ENCODE measurements around the gene DPYSL3.

The DPYSL3 gene

DNA sequence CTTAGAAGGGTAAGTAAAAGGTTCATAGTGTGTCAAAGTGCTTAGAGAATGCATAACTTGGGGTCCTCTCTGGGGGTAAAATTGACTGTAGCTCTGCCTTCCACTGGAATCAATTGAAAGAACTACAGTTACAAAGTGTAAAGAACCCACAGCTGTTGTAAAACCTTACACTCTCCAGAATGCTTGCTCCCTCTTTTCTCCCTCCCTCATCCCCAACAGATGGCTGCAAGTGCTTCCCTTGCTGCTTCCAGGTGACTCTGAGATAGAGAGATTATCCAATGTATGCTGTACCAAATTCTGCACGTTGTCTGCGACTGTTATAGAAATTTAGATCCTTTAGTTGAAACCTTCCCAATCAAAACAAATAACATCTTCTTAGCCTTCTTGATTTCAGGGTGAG, 149.1 kb downstream of the DPYSL3 start:
- DNase-seq: no peak

DNA sequence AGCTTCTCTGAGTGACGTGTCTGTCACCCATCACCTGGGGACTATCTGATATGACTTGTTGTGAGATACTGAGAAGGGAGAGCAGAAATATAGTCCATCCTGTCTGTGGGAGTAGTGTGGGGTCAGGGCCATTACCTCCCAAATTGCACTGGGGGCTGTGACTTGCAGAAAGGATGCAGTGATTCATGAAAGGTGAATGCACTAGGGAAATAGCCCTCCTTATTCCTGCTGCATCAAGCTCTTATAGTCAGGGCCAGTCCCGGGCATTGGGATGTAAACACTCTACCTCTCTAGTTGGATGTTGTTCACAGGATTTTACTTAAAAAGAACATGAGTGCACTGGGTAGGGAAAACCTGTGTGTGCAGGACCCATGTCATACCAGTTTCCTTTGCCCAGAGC, 150.3 kb downstream of the DPYSL3 start:
- no peak for DNase-seq

DNA sequence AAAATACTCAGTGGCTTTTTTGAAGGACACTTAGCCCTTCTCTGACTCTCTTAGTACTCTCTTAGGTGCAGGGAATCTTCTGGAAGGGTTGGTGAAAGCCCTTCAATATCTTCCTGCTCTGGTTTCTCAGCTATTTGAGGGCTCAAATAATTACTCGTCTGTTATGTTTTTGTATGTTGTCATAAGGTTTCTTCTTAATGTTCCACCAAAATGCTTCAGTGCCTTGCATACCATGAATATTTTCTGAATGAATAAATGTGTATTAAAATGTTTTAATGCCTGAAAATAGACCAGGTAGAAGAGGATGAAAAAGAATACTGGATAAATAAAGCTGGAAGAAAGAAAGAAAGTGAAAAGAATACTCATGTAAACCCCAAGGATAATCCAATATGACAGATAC, 150.8 kb downstream of the DPYSL3 start:
- DNase-seq: no peak

DNA sequence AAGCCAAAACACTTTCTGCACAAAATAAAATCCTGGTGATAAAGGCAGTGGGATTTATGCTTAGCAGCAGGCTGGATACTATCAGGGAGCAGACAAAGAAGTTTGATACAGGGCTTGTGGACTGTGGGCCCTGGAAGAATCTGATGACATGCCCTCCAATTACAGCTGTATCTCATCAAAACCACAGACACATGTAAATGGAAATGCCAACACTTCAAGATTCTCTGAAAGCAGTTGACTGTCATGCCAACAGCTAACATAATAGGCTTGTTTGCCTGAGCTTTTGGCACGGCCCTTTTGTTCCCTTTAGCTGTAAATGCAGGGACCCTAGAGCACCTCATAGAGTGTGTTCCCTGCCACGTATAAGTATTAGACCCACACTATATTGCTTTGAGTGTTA, 160.6 kb downstream of the DPYSL3 start:
- no peak for DNase-seq

DNA sequence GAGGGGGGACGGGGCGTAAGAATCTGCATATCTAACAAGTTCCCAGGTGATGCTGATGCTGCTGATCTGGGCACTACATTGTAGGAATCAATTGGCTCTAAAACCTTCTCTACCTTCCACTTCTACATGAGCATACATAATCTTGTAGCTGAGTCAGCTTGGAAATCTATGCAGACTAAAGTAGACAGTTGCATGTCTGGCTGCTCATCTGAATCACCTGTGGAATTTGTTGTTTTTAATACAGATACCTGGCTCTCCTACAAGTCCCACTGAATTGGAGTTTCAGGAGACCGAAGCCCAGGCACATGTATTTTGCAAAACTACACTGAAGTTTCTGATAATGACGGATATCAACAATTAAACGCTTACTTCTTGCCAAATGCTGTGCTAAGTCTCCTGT, 161.4 kb downstream of the DPYSL3 start:
- no peak for DNase-seq

DNA sequence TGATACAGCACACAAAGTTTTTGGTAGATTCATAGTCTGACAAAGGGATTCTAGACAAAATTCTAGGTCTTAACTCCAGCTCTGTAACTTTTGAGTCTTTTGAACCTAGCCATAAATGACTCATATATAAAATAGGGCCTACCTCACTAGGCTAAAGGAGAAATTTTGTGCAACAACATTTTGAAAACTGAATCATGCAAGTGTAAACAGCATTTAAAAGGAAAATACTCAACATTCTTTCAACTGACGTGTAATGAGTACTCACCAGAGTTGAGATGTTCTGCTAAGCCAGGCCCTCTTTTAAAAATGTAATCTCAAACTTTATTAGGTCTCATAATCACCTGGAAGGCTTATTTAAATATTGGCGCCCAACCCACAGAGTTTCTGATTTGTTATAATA, 161.8 kb downstream of the DPYSL3 start:
- DNase-seq: no peak

DNA sequence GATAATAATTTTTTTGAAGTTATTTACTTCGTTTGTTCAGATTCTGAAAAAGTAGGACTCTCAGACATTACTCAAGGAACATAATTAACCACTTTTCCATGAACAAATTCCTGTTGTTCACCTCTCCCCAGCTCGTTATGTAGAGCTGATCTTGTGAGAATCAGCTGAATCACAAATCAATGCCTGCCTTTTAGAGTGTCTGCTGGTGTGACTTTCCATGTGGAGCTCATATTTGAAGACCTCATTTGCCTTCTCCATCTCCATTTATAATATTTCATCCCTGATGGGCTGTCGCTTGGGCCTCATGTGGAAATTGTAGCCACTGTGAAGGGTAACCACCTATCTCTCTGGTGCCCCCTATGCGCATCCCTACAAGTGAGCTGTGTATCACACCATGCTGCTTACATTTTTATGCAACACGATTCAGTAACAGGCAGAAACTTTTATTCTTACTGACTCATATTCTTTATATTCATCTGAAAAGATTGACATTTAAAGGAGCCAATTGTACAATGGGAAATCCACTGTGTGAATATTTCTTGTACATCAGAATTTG, 163.8 kb downstream of the DPYSL3 start:
- no peak for DNase-seq

DNA sequence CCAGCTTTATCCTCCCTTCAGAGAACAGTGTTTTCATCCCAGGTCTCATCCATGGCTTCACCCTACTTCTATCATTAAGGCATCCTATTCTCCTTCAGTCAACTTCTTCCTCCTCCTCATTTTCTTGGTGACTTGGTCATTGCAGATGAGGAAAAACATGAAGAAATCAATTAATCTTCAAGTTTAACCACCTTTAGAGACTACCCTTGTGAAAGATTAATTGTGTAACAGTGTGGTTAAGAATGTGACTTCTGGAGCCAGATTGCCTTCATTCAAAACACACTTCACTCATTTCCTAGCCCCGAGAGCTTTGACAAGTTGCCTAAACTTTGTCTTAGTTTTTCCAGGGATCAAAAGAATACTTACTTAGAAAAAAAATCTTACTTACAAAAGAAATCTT, 165.0 kb downstream of the DPYSL3 start:
- DNase-seq: no peak

DNA sequence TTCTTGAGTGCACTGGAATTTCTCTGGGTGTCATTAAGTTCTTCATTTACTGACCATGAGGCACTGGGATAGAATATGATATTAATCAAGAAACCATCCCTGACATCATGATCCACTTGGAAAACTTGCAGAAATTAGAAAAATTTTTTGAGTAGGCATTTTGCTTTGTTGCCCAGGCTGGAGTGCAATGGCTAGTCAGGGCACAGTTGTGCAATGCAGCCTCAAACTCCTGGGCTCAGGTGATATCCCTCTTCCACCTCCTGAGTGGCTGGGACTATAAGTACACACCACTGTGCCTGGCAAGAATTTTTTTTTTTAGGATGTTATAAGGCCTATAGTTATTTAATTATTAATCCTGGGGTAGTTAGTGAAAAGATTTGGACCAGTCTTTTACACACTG, 168.5 kb downstream of the DPYSL3 start:
- no peak for DNase-seq

DNA sequence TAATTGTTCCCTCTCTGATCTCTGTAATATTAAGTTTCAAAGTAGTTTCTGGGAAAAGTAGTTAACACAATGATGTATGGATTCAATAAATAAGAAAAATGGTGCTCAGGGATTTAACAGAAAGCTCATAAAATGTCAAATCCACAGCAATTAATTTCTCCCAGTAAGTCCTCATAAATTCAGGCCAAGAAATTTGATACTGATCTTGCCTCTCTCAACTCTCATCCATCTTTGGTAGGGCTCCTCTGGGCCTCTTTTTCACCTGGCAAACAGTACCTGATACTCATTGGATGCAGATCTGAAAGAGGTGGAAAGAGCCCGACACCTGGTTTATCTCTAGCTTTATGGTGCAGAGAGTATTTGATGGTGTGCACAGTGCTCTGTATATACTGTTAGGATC, 168.9 kb downstream of the DPYSL3 start:
- DNase-seq: no peak
